KMS-11 (cell line): ENCODE data around the gene SMTN.

Experiments
- H2AFZ ChIP-seq: fragments of 200-600 bp; sonication (generic); 2 replicates; pipeline ENCODE4 v1.6.1; 2016; ENCODE audit warnings: antibody characterized with exemption, mixed run types, low read depth
- H3K27ac ChIP-seq: fragments of 200-600 bp; sonication (generic); 2 replicates; pipeline ENCODE4 v1.6.1; 2016; ENCODE audit warnings: mild to moderate bottlenecking, mixed run types
- H3K27me3 ChIP-seq: fragments of 200-600 bp; sonication (generic); 2 replicates; pipeline ENCODE4 v1.6.1; 2017; ENCODE audit warnings: mild to moderate bottlenecking, low read depth, mixed run types, moderate library complexity; ENCODE audit not compliant: insufficient read depth
- H3K36me3 ChIP-seq: fragments of 200-600 bp; sonication (generic); 2 replicates; pipeline ENCODE4 v1.6.1; 2017; ENCODE audit warnings: mild to moderate bottlenecking, mixed run types; ENCODE audit not compliant: insufficient read depth
- H3K4me1 ChIP-seq: fragments of 200-600 bp; sonication (generic); 2 replicates; pipeline ENCODE4 v1.6.1; 2016; ENCODE audit warnings: mild to moderate bottlenecking, low read depth, mixed run types; ENCODE audit not compliant: poor library complexity, severe bottlenecking
- H3K4me2 ChIP-seq: fragments of 200-600 bp; sonication (generic); 2 replicates; pipeline ENCODE4 v1.7.0; 2016; ENCODE audit warnings: mild to moderate bottlenecking, mixed run types
- H3K4me3 ChIP-seq: fragments of 200-600 bp; sonication (generic); IDR thresholded peaks from 2 replicates; pipeline ENCODE4 v1.6.1; 2017; ENCODE audit warnings: low read depth, low read length, mixed read lengths; ENCODE audit not compliant: insufficient read depth
- H3K79me2 ChIP-seq: fragments of 200-600 bp; sonication (generic); 2 replicates; pipeline ENCODE4 v1.6.1; 2016; ENCODE audit warnings: low read depth, mixed run types; ENCODE audit not compliant: insufficient read depth
- H3K9ac ChIP-seq: fragments of 200-600 bp; sonication (generic); 2 replicates; pipeline ENCODE4 v1.6.1; 2016; ENCODE audit warnings: mild to moderate bottlenecking, mixed run types
- H4K20me1 ChIP-seq: fragments of 200-600 bp; sonication (generic); 2 replicates; pipeline ENCODE4 v1.6.1; 2016; ENCODE audit warnings: mild to moderate bottlenecking, mixed run types; ENCODE audit not compliant: insufficient read depth
- TF ChIP-seq, protein P1 (sequence below): fragments of 200-600 bp; sonication (generic); conservative IDR thresholded peaks from 2 replicates; pipeline ENCODE4 v1.6.1; 2017; ENCODE audit warnings: low read depth, mild to moderate bottlenecking, antibody characterized with exemption, low read length, moderate library complexity, mixed read lengths

The SMTN gene

GRCh38 chr22:31136711-31137110 lies 55.6 kb downstream of the SMTN start:
- Histone ChIP-seq H3K4me3 (no peak overlapping the region), H3K9ac (no peak overlapping the region), H3K27ac (no peak overlapping the region), H3K27me3 (no peaks in the 10 kb centered on the region; the same call in 1 of the 2 replicates), H3K4me2 (no peak overlapping the region), H3K36me3 (no peaks in the 10 kb centered on the region), H3K79me2 (no peaks in the 10 kb centered on the region), H4K20me1 (no peaks in the 10 kb centered on the region), H3K4me1 (no peaks in the 10 kb centered on the region), H2AFZ (no peak overlapping the region)
- TF ChIP-seq, protein P1, sequence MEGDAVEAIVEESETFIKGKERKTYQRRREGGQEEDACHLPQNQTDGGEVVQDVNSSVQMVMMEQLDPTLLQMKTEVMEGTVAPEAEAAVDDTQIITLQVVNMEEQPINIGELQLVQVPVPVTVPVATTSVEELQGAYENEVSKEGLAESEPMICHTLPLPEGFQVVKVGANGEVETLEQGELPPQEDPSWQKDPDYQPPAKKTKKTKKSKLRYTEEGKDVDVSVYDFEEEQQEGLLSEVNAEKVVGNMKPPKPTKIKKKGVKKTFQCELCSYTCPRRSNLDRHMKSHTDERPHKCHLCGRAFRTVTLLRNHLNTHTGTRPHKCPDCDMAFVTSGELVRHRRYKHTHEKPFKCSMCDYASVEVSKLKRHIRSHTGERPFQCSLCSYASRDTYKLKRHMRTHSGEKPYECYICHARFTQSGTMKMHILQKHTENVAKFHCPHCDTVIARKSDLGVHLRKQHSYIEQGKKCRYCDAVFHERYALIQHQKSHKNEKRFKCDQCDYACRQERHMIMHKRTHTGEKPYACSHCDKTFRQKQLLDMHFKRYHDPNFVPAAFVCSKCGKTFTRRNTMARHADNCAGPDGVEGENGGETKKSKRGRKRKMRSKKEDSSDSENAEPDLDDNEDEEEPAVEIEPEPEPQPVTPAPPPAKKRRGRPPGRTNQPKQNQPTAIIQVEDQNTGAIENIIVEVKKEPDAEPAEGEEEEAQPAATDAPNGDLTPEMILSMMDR = no peak

- Histone ChIP-seq H4K20me1 (no peaks in the 10 kb centered on the region), H3K4me1 (no peaks in the 10 kb centered on the region), H3K27me3 (no peaks in the 10 kb centered on the region; the same call in 1 of the 2 replicates), H3K9ac (no peak overlapping the region), H3K27ac (no peak overlapping the region), H3K4me3 (no peak overlapping the region), H3K79me2 (no peaks in the 10 kb centered on the region), H3K4me2 (no peak overlapping the region), H2AFZ (no peak overlapping the region), H3K36me3 (no peaks in the 10 kb centered on the region)
- TF ChIP-seq, protein P1 = no peak
Measured at GRCh38 chr22:31137721-31138120, 56.6 kb downstream of the SMTN start.

- no peak overlapping the region for H3K27ac ChIP-seq
- H4K20me1 ChIP-seq = no peaks in the 10 kb centered on the region
- H3K79me2 ChIP-seq = no peaks in the 10 kb centered on the region
- no peak overlapping the region for H3K9ac ChIP-seq
- H3K4me3 ChIP-seq = no peak overlapping the region
- H3K4me2 ChIP-seq = no peak overlapping the region
- H3K36me3 ChIP-seq = no peaks in the 10 kb centered on the region
- H2AFZ ChIP-seq = peak overlapping the region; percentile 34; the same call in 1 of the 2 replicates
- TF ChIP-seq, protein P1 = no peak
- H3K27me3 ChIP-seq = no peaks in the 10 kb centered on the region; the same call in 1 of the 2 replicates
- H3K4me1 ChIP-seq = no peaks in the 10 kb centered on the region
Measured at GRCh38 chr22:31138126-31138525, 57.0 kb downstream of the SMTN start.

- Histone ChIP-seq H3K4me3 (no peak overlapping the region), H4K20me1 (no peaks in the 10 kb centered on the region), H3K79me2 (no peaks in the 10 kb centered on the region), H3K27ac (no peak overlapping the region), H3K27me3 (peaks cover 2% of the 10 kb centered on the region; the same call in 1 of the 2 replicates), H3K36me3 (no peaks in the 10 kb centered on the region), H3K4me1 (no peaks in the 10 kb centered on the region), H3K4me2 (no peak overlapping the region), H2AFZ (no peak overlapping the region), H3K9ac (no peak overlapping the region)
- TF ChIP-seq, protein P1 = no peak
Measured at GRCh38 chr22:31139066-31139465, 57.9 kb downstream of the SMTN start.
